Thymus (tissue), 11 donors: Measurements from ENCODE around the gene ABI3BP. TPM values are rescaled to one million over a fixed set of nuclear protein-coding genes. Genes with fewer than 3 reads are reported as not detected.

Source experiments
- DNase-seq, 9 donors: peaks; one replicate each; pipeline ENCODE4 v3.0.0-alpha.2; 2013; ENCODE audit warnings: low spot score in 9 of 9, low read depth in 6 of 9, missing footprints in 1 of 9
- H3K27ac ChIP-seq, 2 donors: one replicate each; pipeline ENCODE4 v1.5.1; 2013; ENCODE audit warnings: control low read depth in 1 of 2, low read depth in 1 of 2, low read length in 1 of 2, mild to moderate bottlenecking in 1 of 2, moderate library complexity in 1 of 2
- H3K27me3 ChIP-seq, 2 donors: one replicate each; pipeline ENCODE4 v1.5.1; 2013; ENCODE audit warnings: low read length in 1 of 2; ENCODE audit not compliant: control insufficient read depth in 2 of 2, insufficient read depth in 1 of 2
- H3K36me3 ChIP-seq, 2 donors: one replicate each; pipeline ENCODE4 v1.5.1; 2013; ENCODE audit warnings: low read length in 1 of 2, mild to moderate bottlenecking in 1 of 2, moderate library complexity in 1 of 2; ENCODE audit not compliant: control insufficient read depth in 2 of 2, insufficient read depth in 2 of 2
- H3K4me1 ChIP-seq, 2 donors: one replicate each; pipeline ENCODE4 v1.5.1; 2013; ENCODE audit warnings: low read length in 2 of 2; ENCODE audit not compliant: control insufficient read depth in 2 of 2, insufficient read depth in 2 of 2
- H3K4me3 ChIP-seq, 2 donors: one replicate each; pipeline ENCODE4 v1.5.1; 2013; ENCODE audit warnings: low read length in 2 of 2, control low read depth in 1 of 2, mild to moderate bottlenecking in 1 of 2
- H3K9me3 ChIP-seq, 2 donors: one replicate each; pipeline ENCODE4 v1.5.1; 2013; ENCODE audit warnings: low read length in 1 of 2, mild to moderate bottlenecking in 1 of 2; ENCODE audit not compliant: control insufficient read depth in 2 of 2, insufficient read depth in 1 of 2
- WGBS: extraction: QIAGEN DNeasy Blood & Tissue Kit; methylation state at CpG from one replicate; pipeline ENCODE4 v1.1.7; 2013; 5-methylcytosine and 5-hydroxymethylcytosine counted together
- polyA plus RNA-seq: library from polyadenylated mRNA; stranded (reverse); fragments of 200-250 nt; gene quantifications from one replicate; pipeline ENCODE4 v1.2.3, GENCODE V29; 2013
- total RNA-seq: library from RNA; stranded (reverse); fragments of 120-200 nt; gene quantifications from one replicate; pipeline ENCODE4 v1.2.4, GENCODE V29; 2013
- donor health status: healthy.

ABI3BP gene
- total and polyA plus RNA-seq, 2 donors, result 0.80 to 5.7 TPM

GRCh38 chr3:100973594-100973993 is 19.6 kb downstream of the ABI3BP start:
- H3K27ac ChIP-seq, result no peak overlapping the region
- WGBS, result 95% methylated on average over 4 of the region's 4 CpGs
- no peaks in the 10 kb centered on the region for H3K4me1 ChIP-seq
- H3K27me3 ChIP-seq, result no peaks in the 10 kb centered on the region
- no peaks in the 10 kb centered on the region for H3K36me3 ChIP-seq
- no peaks in the 10 kb centered on the region for H3K9me3 ChIP-seq
- no peak overlapping the region for H3K4me3 ChIP-seq
- no peak for DNase-seq

DNA sequence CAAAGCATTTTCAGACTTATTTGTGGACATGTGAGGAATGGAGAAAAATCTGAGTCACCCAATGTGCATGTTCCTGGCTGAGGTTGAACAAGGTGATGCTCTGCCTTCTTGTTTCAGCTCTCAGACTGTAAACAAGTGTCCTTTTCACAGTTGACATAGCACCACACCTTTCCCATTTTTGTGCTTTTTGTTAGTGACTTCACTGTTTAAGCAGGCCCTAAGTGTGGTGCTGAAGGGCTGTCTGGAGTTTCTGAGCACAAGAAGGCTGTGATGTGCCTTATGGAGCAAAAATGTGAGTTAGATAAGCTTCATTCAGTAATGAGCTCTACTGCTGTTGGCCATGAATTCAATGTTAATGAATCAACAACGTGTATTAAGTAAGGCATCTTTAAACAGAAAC is 20.4 kb downstream of the ABI3BP start:
- Histone ChIP-seq H3K27me3 (no peaks in the 10 kb centered on the region), H3K4me3 (no peak overlapping the region), H3K9me3 (no peaks in the 10 kb centered on the region), H3K4me1 (no peaks in the 10 kb centered on the region), H3K27ac (no peak overlapping the region), H3K36me3 (no peaks in the 10 kb centered on the region)
- WGBS, result 80% methylated on average over 1 of the region's 1 CpG
- DNase-seq, result no peak

DNA sequence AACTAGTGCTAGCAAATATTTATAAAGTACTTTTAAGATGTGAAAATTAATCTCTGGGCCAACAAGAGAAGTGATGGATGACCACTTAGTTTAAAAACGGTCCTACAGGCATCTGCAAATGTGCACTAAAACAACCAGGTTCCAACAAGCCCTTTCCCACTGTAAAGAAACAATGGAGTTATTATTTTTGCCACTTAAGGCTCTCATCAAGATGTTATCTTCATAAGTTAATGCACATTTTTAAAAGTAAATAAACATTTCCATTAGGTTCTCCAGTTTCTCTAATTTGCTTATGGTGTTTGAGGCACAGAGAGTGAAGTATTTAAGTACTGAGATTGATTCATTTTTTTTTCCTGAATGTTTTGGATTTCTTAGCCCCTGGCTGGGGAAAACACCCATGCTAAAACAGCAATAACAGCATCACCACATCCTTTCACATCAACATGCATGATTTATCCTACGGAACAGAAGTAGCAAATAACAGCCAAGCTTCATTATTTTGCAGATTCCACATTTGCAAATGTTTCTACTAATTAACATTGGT is 20.8 kb downstream of the ABI3BP start:
- Histone ChIP-seq H3K36me3 (no peaks in the 10 kb centered on the region), H3K9me3 (no peaks in the 10 kb centered on the region)
- WGBS, result 88% methylated on average over 2 of the region's 2 CpGs

DNA sequence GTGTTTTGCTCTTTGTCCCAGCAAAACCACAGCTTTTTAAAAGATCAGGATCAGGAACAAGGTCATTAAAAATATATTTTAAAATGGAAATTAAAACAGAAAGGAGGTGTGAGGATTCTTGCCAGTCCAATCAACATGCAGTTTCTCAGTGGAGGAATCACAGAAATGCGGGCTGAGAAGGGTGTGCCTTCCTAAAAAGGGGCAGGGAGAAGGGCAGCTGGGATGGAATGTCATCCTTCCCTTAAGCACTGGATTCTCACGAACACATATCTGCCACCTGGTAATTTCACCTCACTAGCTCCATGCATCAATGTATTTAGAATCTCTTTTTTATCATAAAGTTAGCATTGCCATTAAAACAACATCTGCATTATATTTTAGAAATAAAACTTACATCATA is 21.4 kb downstream of the ABI3BP start:
- no peaks in the 10 kb centered on the region for H3K4me1 ChIP-seq
- no peak overlapping the region for H3K4me3 ChIP-seq
- H3K27me3 ChIP-seq, result no peaks in the 10 kb centered on the region
- no peak overlapping the region for H3K27ac ChIP-seq
- DNase-seq, result no peak
- H3K9me3 ChIP-seq, result no peaks in the 10 kb centered on the region
- no peaks in the 10 kb centered on the region for H3K36me3 ChIP-seq
- 93% methylated on average over 2 of the region's 2 CpGs for WGBS

More for the DNA sequence above, 20.8 kb downstream of the ABI3BP start:
- Histone ChIP-seq H3K27ac (no peak overlapping the region), H3K27me3 (no peaks in the 10 kb centered on the region), H3K4me3 (no peak overlapping the region), H3K4me1 (no peaks in the 10 kb centered on the region)
- DNase-seq, result no peak

DNA sequence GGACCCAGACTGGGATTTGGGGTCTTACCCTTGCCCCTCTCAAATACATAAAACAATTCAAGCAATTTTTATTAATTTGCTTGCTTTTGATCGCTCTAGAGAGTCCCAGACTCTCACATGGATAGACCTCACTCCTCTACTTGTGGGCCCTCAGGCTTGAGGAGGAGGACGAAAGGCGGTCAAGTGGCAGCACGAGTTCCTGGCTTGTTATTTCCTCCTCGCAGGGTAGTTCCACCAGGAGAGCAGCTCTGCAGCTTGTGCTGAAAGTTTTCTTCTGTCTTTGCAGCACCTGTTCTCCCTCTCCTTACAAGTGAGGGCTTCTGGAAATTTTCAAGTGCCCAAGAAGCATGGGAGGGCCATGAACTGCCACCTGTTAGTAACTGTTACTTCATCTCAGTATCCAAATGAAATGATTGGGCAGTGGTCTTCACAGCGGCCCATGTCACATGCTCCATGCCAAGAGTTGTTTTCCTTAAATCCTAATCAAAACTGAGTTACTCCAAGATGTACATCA is 22.7 kb downstream of the ABI3BP start:
- no peaks in the 10 kb centered on the region for H3K27me3 ChIP-seq
- WGBS, result 93% methylated on average over 6 of the region's 6 CpGs
- no peaks in the 10 kb centered on the region for H3K36me3 ChIP-seq
- H3K27ac ChIP-seq, result no peak overlapping the region
- no peak overlapping the region for H3K4me3 ChIP-seq
- no peaks in the 10 kb centered on the region for H3K9me3 ChIP-seq
- H3K4me1 ChIP-seq, result no peaks in the 10 kb centered on the region
- no peak for DNase-seq

DNA sequence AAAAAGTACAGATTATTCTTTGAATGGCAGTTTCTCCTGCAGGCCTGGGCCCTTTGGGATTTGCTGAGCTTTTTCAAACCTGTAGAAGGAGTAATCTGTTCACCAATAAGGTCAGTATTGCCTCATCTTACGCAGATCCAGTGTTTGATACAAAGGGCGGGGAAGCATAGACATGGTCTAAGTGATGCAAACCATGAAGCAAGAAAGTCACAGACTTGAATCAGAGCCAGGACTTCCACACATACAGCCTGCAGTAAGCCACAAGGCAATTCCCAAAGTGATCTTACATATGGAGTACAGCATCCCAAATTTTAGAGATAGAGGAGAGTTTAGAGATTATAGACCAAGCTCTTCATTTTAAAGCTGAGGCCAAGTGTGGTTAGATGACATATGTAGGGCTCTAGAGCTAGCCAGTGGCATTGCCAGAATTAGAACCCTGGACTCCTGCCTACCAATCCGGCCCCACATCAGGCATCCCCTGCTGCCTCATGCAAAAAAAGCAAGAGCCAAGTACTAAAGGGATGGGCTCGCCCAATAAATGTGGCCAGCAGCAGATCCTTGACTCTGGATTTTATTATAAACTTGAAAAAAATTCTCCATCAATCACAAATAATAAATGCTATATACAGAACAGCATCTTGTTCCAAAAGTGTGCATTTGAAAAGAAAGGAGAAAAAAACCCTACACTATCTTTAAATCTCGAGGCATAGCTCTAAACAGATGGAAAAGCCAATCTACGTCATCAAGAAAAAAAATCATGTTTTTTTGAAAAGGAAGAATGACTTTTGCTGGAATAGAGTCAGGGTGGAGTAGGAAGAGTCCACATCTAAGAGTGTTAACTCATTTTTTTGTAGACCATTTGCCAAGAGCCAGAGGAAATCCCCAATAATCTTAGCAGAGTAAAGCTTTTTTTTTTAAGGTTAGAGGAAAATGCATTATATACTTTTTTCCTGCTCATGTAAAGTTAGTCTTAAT is 24.0 kb downstream of the ABI3BP start:
- WGBS, result 91% methylated on average over 6 of the region's 6 CpGs
- Histone ChIP-seq H3K9me3 (no peaks in the 10 kb centered on the region), H3K4me3 (no peak overlapping the region), H3K27me3 (no peaks in the 10 kb centered on the region), H3K27ac (no peak overlapping the region), H3K36me3 (no peaks in the 10 kb centered on the region), H3K4me1 (no peaks in the 10 kb centered on the region)
- DNase-seq, result no peak

- no peaks in the 10 kb centered on the region for H3K4me1 ChIP-seq
- no peak overlapping the region for H3K27ac ChIP-seq
- H3K36me3 ChIP-seq, result no peaks in the 10 kb centered on the region
- WGBS, result 94% methylated on average over 2 of the region's 2 CpGs
- H3K27me3 ChIP-seq, result no peaks in the 10 kb centered on the region
- no peak overlapping the region for H3K4me3 ChIP-seq
- no peaks in the 10 kb centered on the region for H3K9me3 ChIP-seq
- DNase-seq, result no peak
Measured at GRCh38 chr3:100966807-100967206, 26.4 kb downstream of the ABI3BP start.

GRCh38 chr3:100966049-100966491 is 27.2 kb downstream of the ABI3BP start:
- Histone ChIP-seq H3K36me3 (no peaks in the 10 kb centered on the region), H3K27ac (no peak overlapping the region), H3K4me1 (no peaks in the 10 kb centered on the region), H3K4me3 (no peak overlapping the region), H3K27me3 (no peaks in the 10 kb centered on the region), H3K9me3 (no peaks in the 10 kb centered on the region)
- WGBS, result 88% methylated on average over 3 of the region's 3 CpGs
- no peak for DNase-seq

GRCh38 chr3:100963041-100963440 is 30.2 kb downstream of the ABI3BP start:
- 95% methylated on average over 1 of the region's 1 CpG for WGBS
- DNase-seq, result no peak
- Histone ChIP-seq H3K27me3 (no peaks in the 10 kb centered on the region), H3K9me3 (no peaks in the 10 kb centered on the region), H3K27ac (no peak overlapping the region), H3K36me3 (no peaks in the 10 kb centered on the region), H3K4me1 (no peaks in the 10 kb centered on the region), H3K4me3 (no peak overlapping the region)
